HG02885 (cell line): ENCODE data around the gene RBM33.
A peak's percentile ranks its signal among the peaks of the same experiment; 100 is the strongest.

Experiments
- ATAC-seq: cut with Tn5 transposase; IDR thresholded peaks from one replicate; pipeline ENCODE4 v1.9.1; 2021; ENCODE audit warnings: mild to moderate bottlenecking; ENCODE audit not compliant: unreplicated experiment, poor library complexity

Gene RBM33

GRCh38 chr7:155715111-155715805 is 70.8 kb downstream of the RBM33 start:
- ATAC-seq: no peak

DNA sequence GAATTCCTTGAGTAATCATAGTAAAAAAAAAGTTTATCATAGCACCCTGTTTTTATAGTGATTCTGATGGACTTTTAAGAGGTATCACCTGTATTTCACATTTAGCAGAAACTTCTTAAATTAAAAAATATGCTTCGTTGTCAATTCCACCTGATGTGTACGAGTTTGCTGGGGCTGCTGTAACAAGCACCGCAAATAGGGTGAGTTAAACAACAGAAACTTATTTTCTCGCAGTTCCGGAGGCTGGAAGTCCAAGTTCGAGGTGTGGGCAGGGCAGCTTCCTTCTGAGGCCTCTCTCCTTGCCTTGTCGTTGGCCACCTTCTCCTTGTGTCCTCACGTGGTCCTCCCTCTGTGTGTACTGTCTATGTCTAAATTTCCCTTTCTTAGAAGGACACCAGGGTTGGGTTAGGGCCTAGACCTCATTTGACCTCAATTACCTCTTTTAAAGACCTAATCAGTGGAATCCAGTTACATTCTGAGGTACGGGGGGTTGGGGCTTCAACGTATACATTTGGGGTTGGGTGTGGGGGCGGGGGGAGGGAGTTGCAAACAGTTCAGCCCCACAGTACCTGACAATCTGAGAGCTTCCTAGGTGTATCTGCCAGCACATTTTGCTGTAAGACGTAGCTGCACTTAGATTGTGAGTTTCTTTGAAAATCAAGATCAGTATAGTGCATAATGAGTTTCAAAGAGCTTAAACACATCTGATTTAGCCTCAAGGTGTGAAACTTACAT is 72.7 kb downstream of the RBM33 start:
- no peak for ATAC-seq

DNA sequence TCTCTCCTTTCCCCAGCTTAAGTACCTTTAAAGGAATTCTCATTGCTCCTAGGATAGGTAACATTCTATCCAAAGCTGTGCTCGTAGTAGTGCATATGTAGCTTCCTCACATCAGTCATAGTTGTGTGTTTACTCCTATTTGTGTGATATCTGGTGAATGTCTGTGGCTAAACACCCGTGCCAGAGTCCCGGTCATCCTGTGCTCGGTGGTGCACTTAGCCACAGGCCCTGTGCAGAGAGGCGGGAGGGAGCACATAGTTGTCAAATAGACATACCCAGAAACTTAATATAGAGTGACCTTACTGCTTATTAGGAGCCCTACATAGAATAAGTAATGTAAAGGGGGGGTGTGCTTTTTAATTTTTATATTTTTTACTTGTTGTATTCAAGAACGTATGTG is 76.6 kb downstream of the RBM33 start:
- peak; percentile 49 for ATAC-seq

GRCh38 chr7:155722118-155722517 is 77.7 kb downstream of the RBM33 start:
- peak; percentile 63 for ATAC-seq

- no peak for ATAC-seq
Observed at GRCh38 chr7:155722936-155723335, 78.5 kb downstream of the RBM33 start.

GRCh38 chr7:155724327-155725005 is 80.0 kb downstream of the RBM33 start:
- ATAC-seq: peak; percentile 38

GRCh38 chr7:155725006-155725355 is 80.5 kb downstream of the RBM33 start:
- peak; percentile 25 for ATAC-seq

DNA sequence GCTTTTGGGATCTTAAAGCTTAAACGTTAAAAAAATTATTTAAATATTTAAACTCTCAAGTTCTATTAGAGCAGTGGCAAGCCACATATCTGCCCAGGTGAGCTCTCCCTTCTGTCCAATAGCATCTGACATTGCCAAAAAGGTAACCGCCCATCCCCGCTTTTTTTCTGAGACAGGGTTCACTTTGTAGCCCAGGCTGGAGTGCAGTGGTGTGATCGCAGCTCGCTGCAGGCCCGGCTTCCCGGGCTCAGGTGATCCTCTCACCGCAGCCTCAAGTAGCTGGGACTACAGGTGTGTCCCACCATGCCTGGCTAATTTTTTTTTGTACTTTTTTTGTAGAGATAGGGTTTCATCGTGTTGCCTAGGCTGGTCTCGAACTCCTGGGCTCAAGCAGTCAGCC is 83.2 kb downstream of the RBM33 start:
- no peak for ATAC-seq

- ATAC-seq: no peak
Observed at GRCh38 chr7:155728116-155728515, 83.7 kb downstream of the RBM33 start.

DNA sequence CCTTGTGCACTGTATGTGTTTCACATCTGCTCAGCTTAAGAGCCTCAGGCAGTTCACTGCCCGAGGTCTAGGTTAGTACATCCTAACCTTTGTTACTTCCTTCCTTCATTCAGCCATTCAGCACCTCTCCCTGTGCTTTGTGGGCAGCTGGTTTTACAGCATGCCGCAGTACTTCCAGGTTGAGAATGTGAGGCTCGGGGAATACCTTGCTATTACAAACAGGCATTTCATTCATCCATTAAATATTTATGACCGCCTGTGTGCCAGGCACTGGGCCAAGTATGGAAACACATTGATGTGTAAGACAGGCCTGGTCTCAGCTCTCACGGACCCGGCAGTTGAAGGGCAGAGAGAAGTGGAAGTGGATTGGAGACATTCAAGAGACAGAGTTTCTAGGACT is 85.4 kb downstream of the RBM33 start:
- ATAC-seq: no peak

GRCh38 chr7:155731380-155731779 is 86.9 kb downstream of the RBM33 start:
- no peak for ATAC-seq

- no peak for ATAC-seq
Observed at GRCh38 chr7:155731871-155732270, 87.4 kb downstream of the RBM33 start.

DNA sequence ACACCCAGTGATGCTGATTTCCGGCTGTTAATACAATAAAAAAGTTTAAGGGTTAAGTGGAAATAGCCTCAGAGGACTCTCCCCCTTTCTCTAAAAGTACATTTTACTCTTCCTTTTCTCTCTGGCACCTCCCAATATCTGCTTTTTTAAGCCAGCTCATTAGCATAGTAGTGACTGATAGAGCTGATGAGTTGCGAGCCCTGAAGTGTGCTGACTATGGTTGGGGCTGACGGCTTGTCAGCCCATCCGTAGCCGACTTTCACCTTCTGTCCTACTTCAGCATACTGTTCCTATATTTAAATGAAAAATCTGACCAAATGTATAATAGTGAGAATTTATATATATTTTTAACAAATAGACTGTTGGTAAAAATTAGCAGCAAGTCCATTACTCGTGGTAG is 87.8 kb downstream of the RBM33 start:
- peak; percentile 86 for ATAC-seq

- ATAC-seq: no peak
Observed at GRCh38 chr7:155733582-155734444, 89.4 kb downstream of the RBM33 start.

GRCh38 chr7:155734445-155734809 is 90.0 kb downstream of the RBM33 start:
- ATAC-seq: no peak

DNA sequence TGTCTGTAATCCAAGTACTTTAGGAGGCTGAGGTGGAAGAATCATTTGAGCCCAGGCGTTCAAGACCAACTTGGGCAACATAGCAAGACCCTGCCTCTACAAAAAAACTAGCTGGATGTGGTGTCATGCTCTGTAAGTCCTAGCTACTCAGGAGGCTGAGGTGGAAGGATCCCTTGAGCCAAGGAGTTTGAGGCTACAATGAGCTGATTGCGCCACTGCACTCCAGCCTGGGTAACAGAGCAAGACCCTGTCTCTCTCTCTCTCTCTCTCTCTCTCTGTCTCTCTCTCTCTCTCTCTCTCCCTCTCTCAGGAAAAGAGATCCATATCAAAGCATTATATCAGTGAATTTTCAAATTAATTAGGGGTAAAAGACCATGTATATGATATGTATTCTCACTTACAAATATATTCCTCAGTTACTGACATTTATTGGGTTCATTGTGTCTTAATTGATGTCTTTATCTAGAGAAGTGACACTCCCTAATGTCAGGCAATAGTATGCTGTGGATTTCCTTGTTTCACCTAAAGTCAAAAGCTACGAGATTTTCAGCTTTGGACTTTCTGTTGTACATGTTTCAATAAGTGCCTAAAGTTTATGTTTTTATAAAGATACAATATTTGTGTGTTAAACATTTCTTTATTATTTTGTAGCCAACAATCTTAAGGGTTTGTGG is 91.1 kb downstream of the RBM33 start:
- ATAC-seq: no peak

DNA sequence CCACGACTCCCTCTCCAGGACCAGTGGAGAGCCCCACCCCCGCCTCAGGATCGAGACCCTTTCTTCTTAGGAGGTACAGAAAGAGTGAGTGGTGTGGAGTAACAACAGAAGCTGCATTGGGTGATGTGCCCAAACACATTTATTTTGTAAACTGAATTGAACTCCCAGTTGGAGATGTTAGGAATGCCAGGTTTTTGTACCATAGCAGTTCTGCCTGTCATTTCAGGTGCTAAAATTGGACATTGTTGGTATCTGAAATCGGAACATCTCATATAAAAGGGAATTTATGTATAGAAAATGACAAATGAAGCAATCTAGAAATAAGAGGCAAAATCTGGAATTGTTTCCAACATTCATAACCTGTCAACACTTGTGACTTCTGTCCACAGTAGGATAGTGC is 93.1 kb downstream of the RBM33 start:
- no peak for ATAC-seq

DNA sequence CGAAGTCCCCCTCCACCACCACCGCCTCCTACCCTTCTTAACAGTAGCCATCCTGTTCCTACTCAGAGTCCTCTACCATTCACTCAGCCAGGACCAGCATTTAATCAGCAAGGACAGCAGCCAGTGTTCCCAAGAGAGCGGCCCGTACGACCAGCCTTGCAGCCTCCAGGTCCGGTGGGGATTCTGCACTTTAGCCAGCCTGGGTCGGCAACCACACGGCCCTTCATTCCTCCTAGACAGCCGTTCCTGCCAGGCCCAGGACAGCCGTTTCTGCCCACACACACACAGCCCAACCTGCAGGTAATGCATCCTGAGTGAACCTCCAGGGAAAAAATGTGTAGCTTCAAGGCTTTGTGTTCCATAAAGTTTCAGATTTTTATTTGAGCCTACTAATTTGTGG is 93.6 kb downstream of the RBM33 start:
- ATAC-seq: no peak

DNA sequence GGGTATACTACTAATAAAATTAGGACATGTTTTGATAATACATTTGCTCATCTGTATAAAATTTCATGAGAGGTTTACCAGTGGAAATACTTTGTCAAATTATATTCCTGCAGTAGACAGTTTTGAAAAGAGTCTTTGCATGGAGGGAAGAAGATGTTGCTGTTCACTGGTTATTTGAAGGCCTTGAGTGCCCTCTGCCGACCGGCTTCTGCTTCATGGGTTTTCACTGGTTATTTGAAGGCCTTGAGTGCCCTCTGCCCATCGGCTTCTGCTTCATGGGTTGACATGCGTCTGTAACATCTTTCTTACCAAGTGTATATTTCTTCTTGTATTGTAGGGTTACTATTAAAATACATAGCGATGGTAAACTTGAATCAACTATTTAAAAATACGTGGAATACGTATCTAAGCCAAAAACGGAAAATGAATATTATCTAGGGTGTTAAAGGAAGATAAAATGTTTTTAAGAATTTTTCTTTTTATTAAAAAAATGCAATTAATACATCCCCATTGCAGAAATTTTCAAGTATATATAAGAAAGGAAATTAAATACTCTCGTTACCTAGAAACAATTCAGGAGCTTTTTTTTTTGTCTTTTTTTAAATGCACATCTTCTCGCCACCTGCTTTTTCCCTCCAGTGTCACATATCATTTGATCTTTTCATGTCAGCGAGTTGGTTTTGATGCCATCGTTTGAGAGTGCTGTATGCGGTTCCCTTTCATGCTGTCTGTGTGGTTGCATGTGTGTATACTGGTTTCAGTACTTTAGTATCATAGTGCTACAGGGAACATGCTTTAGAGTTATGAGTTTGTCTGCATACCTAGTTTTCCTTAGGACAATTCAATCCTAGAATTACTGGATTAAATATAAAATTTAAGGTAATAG is 94.4 kb downstream of the RBM33 start:
- peak; percentile 45 for ATAC-seq
